Smooth muscle cell (in vitro differentiated cells): ENCODE measurements around the gene ARFRP1. TPM values are rescaled to one million over a fixed set of nuclear protein-coding genes. Genes with fewer than 3 reads are reported as not detected.
A peak's percentile ranks its signal among the peaks of the same experiment; 100 is the strongest.

Experiments
- DNase-seq: peaks from one replicate; lab custom pipeline; 2025; ENCODE audit not compliant: unreplicated experiment; lab: John Stamatoyannopoulos, UW
- H2AFZ ChIP-seq: fragments of 200-600 bp; sonication (generic); 2 replicates; pipeline ENCODE4 v1.6.0; 2016; ENCODE audit warnings: antibody characterized with exemption, low read depth, mild to moderate bottlenecking
- H3F3A ChIP-seq: fragments of 200-600 bp; sonication (generic); 2 replicates; pipeline ENCODE4 v1.6.0; 2017; ENCODE audit warnings: antibody characterized with exemption, low read depth
- H3K27ac ChIP-seq: fragments of 200-600 bp; sonication (generic); 2 replicates; pipeline ENCODE4 v1.5.1; 2016; ENCODE audit warnings: low read depth, mild to moderate bottlenecking
- H3K27me3 ChIP-seq: fragments of 200-600 bp; sonication (generic); 2 replicates; pipeline ENCODE4 v1.6.1; 2016; ENCODE audit warnings: low read depth, mild to moderate bottlenecking
- H3K36me3 ChIP-seq: fragments of 200-600 bp; sonication (generic); 2 replicates; pipeline ENCODE4 v1.5.1; 2016; ENCODE audit warnings: low read depth
- H3K4me1 ChIP-seq: fragments of 200-600 bp; sonication (generic); 2 replicates; pipeline ENCODE4 v1.5.1; 2016; ENCODE audit warnings: low read depth
- H3K4me2 ChIP-seq: fragments of 200-600 bp; sonication (generic); 2 replicates; pipeline ENCODE4 v1.6.0; 2016; ENCODE audit warnings: mild to moderate bottlenecking
- H3K4me3 ChIP-seq: fragments of 200-600 bp; sonication (generic); 2 replicates; pipeline ENCODE4 v1.5.1; 2016; ENCODE audit warnings: mild to moderate bottlenecking
- H3K79me2 ChIP-seq: fragments of 200-600 bp; sonication (generic); 2 replicates; pipeline ENCODE4 v1.6.0; 2016; ENCODE audit warnings: low read depth, mild to moderate bottlenecking
- H3K9ac ChIP-seq: fragments of 200-600 bp; sonication (generic); 2 replicates; pipeline ENCODE4 v1.6.0; 2016; ENCODE audit warnings: low read depth
- H3K9me3 ChIP-seq: fragments of 200-600 bp; sonication (generic); replicated peaks from 2 replicates; pipeline ENCODE4 v1.5.1; 2016; ENCODE audit warnings: low read depth
- H4K20me1 ChIP-seq: fragments of 200-600 bp; sonication (generic); 2 replicates; pipeline ENCODE4 v1.6.0; 2016; ENCODE audit warnings: low read depth
- CTCF ChIP-seq: fragments of 200-600 bp; sonication (generic); IDR thresholded peaks from 2 replicates; pipeline ENCODE4 v1.5.1; 2017; ENCODE audit warnings: borderline replicate concordance, mild to moderate bottlenecking, antibody characterized with exemption; ENCODE audit not compliant: insufficient read depth, poor library complexity, severe bottlenecking
- WGBS: methylation state at CpG from one replicate; pipeline ENCODE4 v1.1.7; 2016; ENCODE audit warnings: low lambda C conversion rate; 5-methylcytosine and 5-hydroxymethylcytosine counted together
- polyA plus RNA-seq: library from polyadenylated mRNA; unstranded; fragments of >200 nt; fragmentation: Nextera tagmentation; extraction: Ambion mirVana; gene quantifications from 2 replicates; pipeline ENCODE4 v1.2.1, GENCODE V29; 2016
- total RNA-seq: library from RNA; depleted of rRNA; stranded (reverse); fragments of >200 nt; gene quantifications from 2 replicates; pipeline ENCODE4 v1.2.3, GENCODE V29; 2014

Gene ARFRP1
- total and polyA plus RNA-seq, 2 experiments from 2014 or later = 11.8 to 42.3 TPM

- Histone ChIP-seq H3K27ac (peak overlapping the region; percentile 22), H3K4me1 (peaks cover 4% of the 10 kb centered on the region), H3K9ac (no peak overlapping the region), H4K20me1 (no peaks in the 10 kb centered on the region), H3K9me3 (no peaks in the 10 kb centered on the region), H3K79me2 (no peaks in the 10 kb centered on the region), H2AFZ (no peak overlapping the region), H3K4me3 (peak overlapping the region; percentile 83), H3K27me3 (no peaks in the 10 kb centered on the region), H3F3A (no peaks in the 10 kb centered on the region), H3K36me3 (no peaks in the 10 kb centered on the region), H3K4me2 (peak overlapping the region; percentile 94)
- no peak for DNase-seq
- WGBS = 61% methylated on average over 13 of the region's 13 CpGs
- no peak for TF ChIP-seq CTCF
These were observed 48.4 kb downstream of the ARFRP1 start for GRCh38 chr20:63659370-63659769.

GRCh38 chr20:63658749-63659187, 49.0 kb downstream of the ARFRP1 start:
- Histone ChIP-seq H3K4me3 (peak overlapping the region; percentile 83), H3K4me1 (peaks cover 4% of the 10 kb centered on the region), H3F3A (no peaks in the 10 kb centered on the region), H3K27ac (peak overlapping the region; percentile 22), H3K9ac (peak overlapping the region; percentile 60), H3K27me3 (no peaks in the 10 kb centered on the region), H3K9me3 (no peaks in the 10 kb centered on the region), H3K4me2 (peak overlapping the region; percentile 94), H3K36me3 (no peaks in the 10 kb centered on the region), H4K20me1 (no peaks in the 10 kb centered on the region), H3K79me2 (no peaks in the 10 kb centered on the region), H2AFZ (peak overlapping the region; percentile 89)
- TF ChIP-seq CTCF = no peak
- DNase-seq = no peak
- WGBS = 7% methylated on average over 25 of the region's 25 CpGs

- TF ChIP-seq CTCF = no peak
- peak within 1 kb of the TSS; percentile 94 for H3K4me2 ChIP-seq
- no peaks in the 10 kb centered on the region for H3K9me3 ChIP-seq
- no peaks in the 10 kb centered on the region for H4K20me1 ChIP-seq
- H3F3A ChIP-seq = no peaks in the 10 kb centered on the region
- peak within 1 kb of the TSS; percentile 89 for H2AFZ ChIP-seq
- DNase-seq = peak; percentile 94
- peak within 1 kb of the TSS; percentile 22 for H3K27ac ChIP-seq
- peak within 1 kb of the TSS; percentile 83 for H3K4me3 ChIP-seq
- H3K4me1 ChIP-seq = peaks cover 4% of the 10 kb centered on the region
- peak within 1 kb of the TSS; percentile 60 for H3K9ac ChIP-seq
- H3K79me2 ChIP-seq = no peaks in the 10 kb centered on the region
- H3K36me3 ChIP-seq = no peaks in the 10 kb centered on the region
- H3K27me3 ChIP-seq = no peaks in the 10 kb centered on the region
- WGBS = 5% methylated on average over 73 of the region's 73 CpGs
These were observed 49.6 kb downstream of the ARFRP1 start, which contains the start of gene RTEL1 for GRCh38 chr20:63657937-63658748. TSS of gene RTEL1 (plus strand) at chr20:63658312. CDS start at chr20:63659403, 1,091 bp downstream.
